HG03378 (cell line): Measurements from ENCODE around the gene MPO.

Source experiments
- ATAC-seq: cut with Tn5 transposase; IDR thresholded peaks from one replicate; pipeline ENCODE4 v1.9.1; 2021; ENCODE audit warnings: mild to moderate bottlenecking, moderate library complexity; ENCODE audit not compliant: unreplicated experiment

MPO gene

GRCh38 chr17:58280480-58281217 lies at the start of gene MPO:
Gene MPO, minus strand, starts transcription at chr17:58280935. Its CDS starts 177 bp downstream, at chr17:58280758.
- no peak for ATAC-seq

- peak; percentile 35 for ATAC-seq
Measured at GRCh38 chr17:58329810-58330537, 49.2 kb upstream of the MPO start.

GRCh38 chr17:58329035-58329809 lies 48.5 kb upstream of the MPO start:
- peak; percentile 44 for ATAC-seq

GRCh38 chr17:58328195-58329034 lies 47.7 kb upstream of the MPO start, which contains the start of gene TSPOAP1:
Gene TSPOAP1, minus strand, starts transcription at chr17:58328795. Its CDS starts 875 bp downstream, at chr17:58327920.
- ATAC-seq, result no peak

- ATAC-seq, result no peak
Measured at GRCh38 chr17:58327363-58328194, 46.8 kb upstream of the MPO start.

GRCh38 chr17:58326609-58327362 lies 46.1 kb upstream of the MPO start:
- ATAC-seq, result no peak

- no peak for ATAC-seq
Measured at GRCh38 chr17:58325976-58326468, 45.3 kb upstream of the MPO start.

GRCh38 chr17:58325289-58325726 lies 44.6 kb upstream of the MPO start:
- no peak for ATAC-seq

GRCh38 chr17:58324409-58325288 lies 43.9 kb upstream of the MPO start:
- no peak for ATAC-seq

GRCh38 chr17:58324056-58324408 lies 43.3 kb upstream of the MPO start:
- ATAC-seq, result no peak

GRCh38 chr17:58323366-58324055 lies 42.8 kb upstream of the MPO start:
- ATAC-seq, result no peak

- no peak for ATAC-seq
Measured at GRCh38 chr17:58322581-58323185, 41.9 kb upstream of the MPO start.

GRCh38 chr17:58321571-58322525 lies 41.1 kb upstream of the MPO start:
- ATAC-seq, result no peak

- no peak for ATAC-seq
Measured at GRCh38 chr17:58320570-58321323, 40.0 kb upstream of the MPO start.

GRCh38 chr17:58320163-58320558 lies 39.4 kb upstream of the MPO start:
- ATAC-seq, result no peak
